T-helper 1 cell (primary cell): ENCODE results near the gene MAGI1.
"Not testable (repeated sequence)": the region's sequence is repeated elsewhere in the genome, so short reads cannot be mapped to it uniquely, and the experiment has no call there.

Experiments
- DNase-seq, 5 donors: peaks; one replicate each; pipeline ENCODE4 v3.0.0-alpha.2; 2012 to 2020

MAGI1 gene

GRCh38 chr3:65902304-65902793, 136.4 kb downstream of the MAGI1 start:
- no peak for DNase-seq

- DNase-seq = no peak
Observed at GRCh38 chr3:65901226-65901625, 137.5 kb downstream of the MAGI1 start.

- no peak for DNase-seq
Observed at GRCh38 chr3:65899226-65899625, 139.5 kb downstream of the MAGI1 start.

- DNase-seq = no peak
Observed at GRCh38 chr3:65897766-65898165, 141.0 kb downstream of the MAGI1 start.

GRCh38 chr3:65896321-65896720, 142.4 kb downstream of the MAGI1 start:
- DNase-seq = no peak

- DNase-seq = no peak
Observed at GRCh38 chr3:65894679-65895453, 143.9 kb downstream of the MAGI1 start.

GRCh38 chr3:65894126-65894525, 144.6 kb downstream of the MAGI1 start:
- DNase-seq = no peak

- no peak for DNase-seq
Observed at GRCh38 chr3:65893631-65894030, 145.1 kb downstream of the MAGI1 start.

- DNase-seq = not testable (repeated sequence)
Observed at GRCh38 chr3:65891477-65891876, 147.2 kb downstream of the MAGI1 start.

GRCh38 chr3:65890328-65890727, 148.4 kb downstream of the MAGI1 start:
- no peak for DNase-seq

GRCh38 chr3:65889707-65890099, 149.0 kb downstream of the MAGI1 start:
- no peak for DNase-seq

- no peak for DNase-seq
Observed at GRCh38 chr3:65888980-65889706, 149.6 kb downstream of the MAGI1 start.

- no peak for DNase-seq
Observed at GRCh38 chr3:65888196-65888595, 150.5 kb downstream of the MAGI1 start.

GRCh38 chr3:65886391-65886790, 152.3 kb downstream of the MAGI1 start:
- no peak for DNase-seq

GRCh38 chr3:65884071-65884470, 154.6 kb downstream of the MAGI1 start:
- DNase-seq = no peak

GRCh38 chr3:65883613-65884012, 155.1 kb downstream of the MAGI1 start:
- DNase-seq = no peak

- DNase-seq = no peak
Observed at GRCh38 chr3:65880350-65880749, 158.4 kb downstream of the MAGI1 start.

GRCh38 chr3:65879372-65879771, 159.3 kb downstream of the MAGI1 start:
- no peak for DNase-seq

- no peak for DNase-seq
Observed at GRCh38 chr3:65878831-65879230, 159.9 kb downstream of the MAGI1 start.

GRCh38 chr3:65877160-65877559, 161.6 kb downstream of the MAGI1 start:
- DNase-seq = no peak

- no peak for DNase-seq
Observed at GRCh38 chr3:65876028-65876420, 162.7 kb downstream of the MAGI1 start.

- DNase-seq = no peak
Observed at GRCh38 chr3:65875393-65876027, 163.2 kb downstream of the MAGI1 start.

GRCh38 chr3:65873869-65874268, 164.8 kb downstream of the MAGI1 start:
- DNase-seq = no peak

GRCh38 chr3:65873028-65873427, 165.7 kb downstream of the MAGI1 start:
- no peak for DNase-seq
